ENCODE results near the gene PRKD1. TPM values are rescaled to one million over a fixed set of nuclear protein-coding genes. Genes with fewer than 3 reads are reported as not detected.

PRKD1 gene
- total RNA-seq, 1 donor from 2014 or later = 0.53 TPM

- no peaks in the 10 kb centered on the region for H3K27me3 ChIP-seq (ENCODE audit: control insufficient read depth, insufficient read depth, low read length)
- TF ChIP-seq, protein P1, sequence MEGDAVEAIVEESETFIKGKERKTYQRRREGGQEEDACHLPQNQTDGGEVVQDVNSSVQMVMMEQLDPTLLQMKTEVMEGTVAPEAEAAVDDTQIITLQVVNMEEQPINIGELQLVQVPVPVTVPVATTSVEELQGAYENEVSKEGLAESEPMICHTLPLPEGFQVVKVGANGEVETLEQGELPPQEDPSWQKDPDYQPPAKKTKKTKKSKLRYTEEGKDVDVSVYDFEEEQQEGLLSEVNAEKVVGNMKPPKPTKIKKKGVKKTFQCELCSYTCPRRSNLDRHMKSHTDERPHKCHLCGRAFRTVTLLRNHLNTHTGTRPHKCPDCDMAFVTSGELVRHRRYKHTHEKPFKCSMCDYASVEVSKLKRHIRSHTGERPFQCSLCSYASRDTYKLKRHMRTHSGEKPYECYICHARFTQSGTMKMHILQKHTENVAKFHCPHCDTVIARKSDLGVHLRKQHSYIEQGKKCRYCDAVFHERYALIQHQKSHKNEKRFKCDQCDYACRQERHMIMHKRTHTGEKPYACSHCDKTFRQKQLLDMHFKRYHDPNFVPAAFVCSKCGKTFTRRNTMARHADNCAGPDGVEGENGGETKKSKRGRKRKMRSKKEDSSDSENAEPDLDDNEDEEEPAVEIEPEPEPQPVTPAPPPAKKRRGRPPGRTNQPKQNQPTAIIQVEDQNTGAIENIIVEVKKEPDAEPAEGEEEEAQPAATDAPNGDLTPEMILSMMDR (IDR thresholded peaks at IDR 0.05; ENCODE audit: insufficient read depth, low read length, severe bottlenecking) = no peak
- H3K36me3 ChIP-seq (ENCODE audit: control insufficient read depth, insufficient read depth, low read length) = no peaks in the 10 kb centered on the region
- no peak overlapping the region for H3K4me3 ChIP-seq (ENCODE audit: low read depth, low read length)
- no peak for FAIRE-seq
- no peak for DNase-seq (ENCODE audit: low read depth)
Measured at GRCh38 chr14:29908652-29909577, 18.7 kb downstream of the PRKD1 start.

DNA sequence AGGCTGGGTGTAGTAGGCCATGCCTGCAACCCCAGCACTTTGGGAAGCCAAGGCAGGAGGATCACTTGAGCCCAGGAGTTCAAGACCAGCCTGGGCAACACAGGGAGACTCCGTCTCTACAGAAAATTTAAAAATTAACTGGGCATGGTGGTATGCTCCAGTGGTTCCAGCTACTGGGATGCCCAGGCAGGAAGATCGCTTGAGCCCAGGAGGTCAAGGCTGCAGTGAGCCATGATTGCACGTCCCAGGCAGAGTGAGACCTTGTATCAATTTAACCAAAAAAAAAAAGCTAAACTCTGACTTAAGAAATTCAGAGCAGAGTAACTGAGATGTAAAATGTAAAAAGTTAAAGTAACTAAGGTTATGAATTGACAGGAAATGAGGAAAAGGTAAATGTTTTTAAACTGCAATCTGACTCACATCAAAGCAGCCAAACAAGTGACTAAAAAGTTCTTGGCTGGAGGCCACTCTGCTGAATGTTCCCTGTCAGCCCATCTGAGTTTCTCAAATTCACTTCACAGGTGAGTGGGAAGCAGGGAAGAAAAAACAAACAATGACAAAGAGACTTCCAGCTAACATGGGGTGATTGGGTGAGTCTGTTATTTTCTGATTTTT is 21.3 kb downstream of the PRKD1 start:
- no peak for FAIRE-seq
- TF ChIP-seq, protein P1 (IDR thresholded peaks at IDR 0.05; ENCODE audit: insufficient read depth, low read length, severe bottlenecking) = no peak
- Histone ChIP-seq H3K4me3 (ENCODE audit: low read depth, low read length) (no peak overlapping the region), H3K36me3 (ENCODE audit: control insufficient read depth, insufficient read depth, low read length) (no peaks in the 10 kb centered on the region), H3K27me3 (ENCODE audit: control insufficient read depth, insufficient read depth, low read length) (no peaks in the 10 kb centered on the region)
- DNase-seq (ENCODE audit: low read depth) = peak; percentile 97

DNA sequence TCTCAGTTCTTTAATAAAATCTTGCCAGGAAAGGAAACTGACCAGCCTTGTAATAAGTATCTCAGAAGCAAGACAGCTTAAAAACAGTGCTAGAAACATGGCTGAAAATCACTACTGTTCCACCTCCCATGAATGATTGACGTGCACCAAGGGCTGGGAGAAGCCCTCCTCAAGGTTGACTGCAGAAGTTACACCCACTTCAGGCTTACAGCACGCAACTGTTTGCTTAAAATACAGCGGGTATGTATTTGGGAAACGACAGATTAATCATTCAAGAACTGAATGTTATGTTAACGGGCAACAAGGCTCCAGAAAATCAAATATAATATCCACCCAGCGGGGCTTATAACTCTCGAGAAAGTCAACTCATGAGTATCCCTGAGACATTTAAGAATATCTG is 22.1 kb downstream of the PRKD1 start:
- Histone ChIP-seq H3K4me3 (ENCODE audit: low read depth, low read length) (no peak overlapping the region), H3K36me3 (ENCODE audit: control insufficient read depth, insufficient read depth, low read length) (no peaks in the 10 kb centered on the region), H3K27me3 (ENCODE audit: control insufficient read depth, insufficient read depth, low read length) (no peaks in the 10 kb centered on the region)
- TF ChIP-seq, protein P1 (IDR thresholded peaks at IDR 0.05; ENCODE audit: insufficient read depth, low read length, severe bottlenecking) = no peak
- FAIRE-seq (no peak), DNase-seq (ENCODE audit: low read depth) (peak; percentile 12)

DNA sequence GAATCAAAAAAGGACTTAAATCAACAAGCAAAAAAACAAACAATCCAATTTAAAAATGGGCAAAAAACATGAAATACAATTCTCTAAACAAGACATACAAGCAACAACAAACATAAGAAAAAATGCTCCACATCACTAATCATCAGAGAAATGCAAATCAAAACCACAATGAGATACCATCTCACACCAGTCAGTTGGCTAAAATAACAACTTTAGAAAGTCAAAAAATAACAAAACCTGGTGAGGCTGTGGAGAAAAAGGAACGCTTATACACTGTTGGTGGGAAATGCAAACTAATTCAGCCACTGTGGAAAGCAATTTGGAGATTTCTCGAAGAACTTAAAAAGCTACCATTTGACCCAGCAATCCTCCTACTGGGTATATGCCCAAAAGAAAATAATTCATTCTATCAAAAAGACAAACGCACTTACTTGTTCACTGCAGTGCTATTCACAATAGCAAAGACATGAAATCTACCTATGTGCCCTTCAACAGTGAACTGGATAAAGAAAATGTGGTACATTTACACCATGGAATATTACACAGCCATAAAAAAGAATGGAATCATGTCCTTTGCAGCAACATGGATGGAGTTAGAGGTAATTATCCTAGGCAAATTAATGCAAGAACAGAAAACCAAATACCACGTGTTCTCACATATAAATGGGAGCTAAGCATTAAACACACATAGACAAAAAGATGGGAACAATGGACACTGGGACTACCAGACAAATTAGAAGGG is 26.9 kb downstream of the PRKD1 start:
- FAIRE-seq = no peak
- no peak overlapping the region for H3K4me3 ChIP-seq (ENCODE audit: low read depth, low read length)
- TF ChIP-seq, protein P1 (IDR thresholded peaks at IDR 0.05; ENCODE audit: insufficient read depth, low read length, severe bottlenecking) = no peak
- no peak for DNase-seq (ENCODE audit: low read depth)
- H3K36me3 ChIP-seq (ENCODE audit: control insufficient read depth, insufficient read depth, low read length) = no peaks in the 10 kb centered on the region
- no peaks in the 10 kb centered on the region for H3K27me3 ChIP-seq (ENCODE audit: control insufficient read depth, insufficient read depth, low read length)

GRCh38 chr14:29898470-29898869 is 29.2 kb downstream of the PRKD1 start:
- no peaks in the 10 kb centered on the region for H3K36me3 ChIP-seq (ENCODE audit: control insufficient read depth, insufficient read depth, low read length)
- DNase-seq (ENCODE audit: low read depth) = no peak
- no peaks in the 10 kb centered on the region for H3K27me3 ChIP-seq (ENCODE audit: control insufficient read depth, insufficient read depth, low read length)
- TF ChIP-seq, protein P1 (IDR thresholded peaks at IDR 0.05; ENCODE audit: insufficient read depth, low read length, severe bottlenecking) = no peak
- no peak for FAIRE-seq
- H3K4me3 ChIP-seq (ENCODE audit: low read depth, low read length) = no peak overlapping the region
